Fibroblast of the aortic adventitia (primary cell): ENCODE measurements around the gene DENND2D. TPM values are rescaled to one million over a fixed set of nuclear protein-coding genes. Genes with fewer than 3 reads are reported as not detected.

ENCODE experiments used
- DNase-seq: peaks from one replicate; pipeline ENCODE4 v3.0.0-alpha.2; 2010; ENCODE audit warnings: low read depth
- H3K4me3 ChIP-seq: 2 replicates; pipeline ENCODE4 v1.5.1; 2011; ENCODE audit warnings: low read depth, mild to moderate bottlenecking, control low read depth, low read length, moderate library complexity
- CTCF ChIP-seq: IDR thresholded peaks from 2 replicates; pipeline ENCODE4 v1.5.1; 2011; ENCODE audit warnings: mild to moderate bottlenecking, low read length, control low read depth, inconsistent platforms; ENCODE audit not compliant: insufficient read depth
- total RNA-seq: library from RNA; depleted of rRNA; stranded (reverse); fragments of >200 nt; gene quantifications from 2 replicates; pipeline ENCODE4 v1.2.3, GENCODE V29; 2012; ENCODE audit warnings: low replicate concordance

The DENND2D gene
- total RNA-seq, 1 donor = 3.0 TPM

GRCh38 chr1:111157431-111157830 is 43.0 kb downstream of the DENND2D start:
- TF ChIP-seq CTCF = no peak
- no peak for DNase-seq
- no peak overlapping the region for H3K4me3 ChIP-seq

GRCh38 chr1:111154021-111154999 is 46.1 kb downstream of the DENND2D start:
- DNase-seq = no peak
- H3K4me3 ChIP-seq = no peak overlapping the region
- no peak for TF ChIP-seq CTCF

DNA sequence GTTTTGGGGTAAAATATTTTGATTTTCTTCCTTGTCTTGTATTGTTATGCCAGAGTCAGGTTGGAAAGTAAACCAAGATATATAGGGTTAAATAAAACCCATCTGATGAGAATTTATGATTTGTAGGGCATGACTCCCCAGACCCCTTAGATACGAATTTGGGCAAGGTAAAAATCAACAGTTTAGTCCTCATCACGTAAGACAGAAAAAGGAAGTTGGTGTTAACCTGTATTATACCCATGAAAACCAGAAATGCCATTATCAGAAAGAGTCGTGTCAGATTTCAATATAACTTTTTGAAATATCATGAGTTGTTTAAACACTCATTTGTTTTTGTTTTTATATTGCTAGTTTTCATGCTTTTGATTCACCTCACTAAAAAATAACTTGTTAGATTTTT is 48.6 kb downstream of the DENND2D start:
- no peak for TF ChIP-seq CTCF
- H3K4me3 ChIP-seq = no peak overlapping the region
- DNase-seq = no peak

DNA sequence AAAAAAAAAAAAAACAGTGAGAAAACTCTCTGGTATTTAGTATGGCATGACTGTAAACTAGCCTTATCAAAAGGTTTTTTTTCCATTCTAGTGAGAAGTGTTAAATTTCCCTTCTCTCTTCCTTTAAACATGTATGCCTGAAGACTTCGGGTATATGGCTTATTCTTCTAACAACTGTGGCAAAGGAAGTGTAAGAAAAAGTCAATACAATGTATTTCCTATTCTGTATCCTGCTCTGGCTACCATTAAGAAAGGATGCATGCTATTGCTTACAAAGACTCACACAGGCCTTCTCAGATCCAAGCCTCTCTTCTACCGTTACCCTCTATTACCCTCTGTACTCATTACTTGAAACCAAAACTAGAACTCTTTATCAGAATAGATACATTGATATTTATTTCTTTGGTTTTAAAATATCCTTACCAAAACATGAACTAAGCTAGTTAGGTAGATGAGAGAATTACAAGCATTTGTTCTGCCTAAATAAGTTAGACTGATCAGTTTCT is 52.0 kb downstream of the DENND2D start:
- no peak for TF ChIP-seq CTCF
- no peak overlapping the region for H3K4me3 ChIP-seq
- no peak for DNase-seq

GRCh38 chr1:111147948-111148347 is 52.5 kb downstream of the DENND2D start:
- no peak overlapping the region for H3K4me3 ChIP-seq
- TF ChIP-seq CTCF = no peak
- no peak for DNase-seq

GRCh38 chr1:111145963-111146768 is 54.3 kb downstream of the DENND2D start:
- no peak for DNase-seq
- no peak for TF ChIP-seq CTCF
- H3K4me3 ChIP-seq = no peak overlapping the region
